ENCODE data around the gene IDH1.

Gene IDH1

GRCh38 chr2:208204166-208204565 is 50.7 kb downstream of the IDH1 start:
- no peak for DNase-seq (ENCODE audit: extremely low read depth, insufficient read length)
- no peak for TF ChIP-seq CTCF (IDR thresholded peaks at IDR 0.05; ENCODE audit: insufficient read depth, low read length, poor library complexity, severe bottlenecking)
- H3K36me3 ChIP-seq (ENCODE audit: control insufficient read depth, insufficient read depth, low read length), result no peaks in the 10 kb centered on the region
- no peak overlapping the region for H3K4me3 ChIP-seq (replicated peaks; ENCODE audit: low read depth, low read length)
- H3K27me3 ChIP-seq (replicated peaks; ENCODE audit: control insufficient read depth, insufficient read depth, low read length), result no peaks in the 10 kb centered on the region; the same call in 1 of the 2 replicates

GRCh38 chr2:208195531-208195930 is 59.3 kb downstream of the IDH1 start:
- no peaks in the 10 kb centered on the region for H3K27me3 ChIP-seq (replicated peaks; ENCODE audit: control insufficient read depth, insufficient read depth, low read length)
- H3K36me3 ChIP-seq (ENCODE audit: control insufficient read depth, insufficient read depth, low read length), result no peaks in the 10 kb centered on the region
- H3K4me3 ChIP-seq (replicated peaks; ENCODE audit: low read depth, low read length), result no peak overlapping the region
- no peak for TF ChIP-seq CTCF (IDR thresholded peaks at IDR 0.05; ENCODE audit: insufficient read depth, low read length, poor library complexity, severe bottlenecking)
- DNase-seq (ENCODE audit: extremely low read depth, insufficient read length), result no peak

- H3K4me3 ChIP-seq (replicated peaks; ENCODE audit: low read depth, low read length), result no peak overlapping the region
- H3K36me3 ChIP-seq (ENCODE audit: control insufficient read depth, insufficient read depth, low read length), result no peaks in the 10 kb centered on the region
- H3K27me3 ChIP-seq (replicated peaks; ENCODE audit: control insufficient read depth, insufficient read depth, low read length), result no peaks in the 10 kb centered on the region
- TF ChIP-seq CTCF (IDR thresholded peaks at IDR 0.05; ENCODE audit: insufficient read depth, low read length, poor library complexity, severe bottlenecking), result no peak
- DNase-seq (ENCODE audit: extremely low read depth, insufficient read length), result no peak
Observed at GRCh38 chr2:208192611-208193236, 62.1 kb downstream of the IDH1 start.

DNA sequence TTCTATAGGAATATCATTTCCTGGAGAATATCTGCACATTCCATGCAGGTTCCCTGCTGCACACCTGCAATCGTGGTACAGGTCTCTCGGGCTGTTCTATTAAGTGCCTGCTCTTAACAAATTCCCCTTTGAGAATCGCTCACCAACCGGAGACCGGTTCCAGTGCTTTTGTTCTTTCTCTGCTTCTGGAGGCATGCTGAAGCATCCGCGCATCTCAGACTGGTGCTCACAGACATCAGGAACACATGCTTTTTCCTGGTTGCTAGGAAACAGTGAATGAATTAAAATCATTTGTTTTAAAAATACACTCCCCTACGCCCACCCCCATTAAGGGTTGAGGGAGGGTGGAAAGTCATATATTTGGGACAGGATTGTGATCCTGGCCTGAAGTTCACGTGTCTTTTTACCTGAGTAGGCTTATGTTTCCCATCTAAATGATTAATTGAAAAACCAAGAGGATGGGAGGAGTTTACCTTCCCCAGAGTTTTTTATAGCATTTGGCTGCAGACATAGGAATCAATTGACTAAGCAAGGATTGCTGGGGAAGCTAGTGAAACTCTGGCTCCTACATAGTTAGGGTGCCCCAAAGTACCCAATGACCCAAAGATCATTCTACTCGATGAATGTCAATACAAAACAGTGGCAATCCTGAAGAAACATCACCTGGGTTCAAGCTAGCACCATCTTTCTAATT is 64.9 kb downstream of the IDH1 start, which contains the start of gene C2orf80:
TSS of gene C2orf80 (minus strand) at position 221 of the 694 bp plus-strand sequence. CDS start 3,044 bp downstream, outside the sequence.
- no peak within 1 kb of the TSS for H3K4me3 ChIP-seq (replicated peaks; ENCODE audit: low read depth, low read length)
- H3K36me3 ChIP-seq (ENCODE audit: control insufficient read depth, insufficient read depth, low read length), result no peaks in the 10 kb centered on the region
- no peak for TF ChIP-seq CTCF (IDR thresholded peaks at IDR 0.05; ENCODE audit: insufficient read depth, low read length, poor library complexity, severe bottlenecking)
- no peaks in the 10 kb centered on the region for H3K27me3 ChIP-seq (replicated peaks; ENCODE audit: control insufficient read depth, insufficient read depth, low read length)
- no peak for DNase-seq (ENCODE audit: extremely low read depth, insufficient read length)

- Histone ChIP-seq H3K27me3 (replicated peaks; ENCODE audit: control insufficient read depth, insufficient read depth, low read length) (no peaks in the 10 kb centered on the region; the same call in 1 of the 2 replicates), H3K4me3 (replicated peaks; ENCODE audit: low read depth, low read length) (no peak overlapping the region), H3K36me3 (ENCODE audit: control insufficient read depth, insufficient read depth, low read length) (no peaks in the 10 kb centered on the region)
- no peak for DNase-seq (ENCODE audit: extremely low read depth, insufficient read length)
- no peak for TF ChIP-seq CTCF (IDR thresholded peaks at IDR 0.05; ENCODE audit: insufficient read depth, low read length, poor library complexity, severe bottlenecking)
Observed at GRCh38 chr2:208189069-208189809, 65.6 kb downstream of the IDH1 start.
